Right lung (tissue), 5 donors: Measurements from ENCODE around the gene FAM110A. TPM values are rescaled to one million over a fixed set of nuclear protein-coding genes. Genes with fewer than 3 reads are reported as not detected.

ENCODE experiments used
- polyA plus RNA-seq, 5 donors: library from polyadenylated mRNA; unstranded; fragments of 120-200 nt; gene quantifications; one replicate each; pipeline versions ENCODE4 v1.2.1 to v1.2.3, GENCODE V29; 2013; ENCODE audit warnings: inconsistent platforms in 1 of 5, low replicate concordance in 1 of 5; ENCODE audit not compliant: insufficient read length in 5 of 5, insufficient read depth in 1 of 5

FAM110A gene
- polyA plus RNA-seq, 5 donors: 10.2 to 21.9 (median 13.2) TPM

Other genes starting within 250 kb of the FAM110A start
- 1 to 10 TPM; 1.1 to 3.0 (median 1.4) TPM for gene TCF15, start 223.4 kb upstream of the FAM110A start, polyA plus RNA-seq
- 1 to 10 TPM; 5.9 to 8.0 (median 6.6) TPM for gene SRXN1, start 180.5 kb upstream of the FAM110A start, polyA plus RNA-seq
- not detected for gene SCRT2, start 157.9 kb upstream of the FAM110A start, polyA plus RNA-seq
- gene SLC52A3, start 65.2 kb upstream of the FAM110A start, polyA plus RNA-seq: under 1 TPM; 0.26 to 0.61 (median 0.51) TPM
- under 1 TPM in 4 of 5 donors, not detected in 1; 0.03 to 0.10 (median 0.08) TPM for gene ANGPT4, start 82.6 kb downstream of the FAM110A start, polyA plus RNA-seq
- 1 to 10 TPM; 2.2 to 4.7 (median 3.5) TPM for gene RSPO4, start 168.6 kb downstream of the FAM110A start, polyA plus RNA-seq